ENCODE measurements around the gene CCDC12. TPM values are rescaled to one million over a fixed set of nuclear protein-coding genes. Genes with fewer than 3 reads are reported as not detected.

Gene CCDC12
- total RNA-seq, 4 donors from 2014 or later = 56.1 to 86.8 (median 81.6) TPM

DNA sequence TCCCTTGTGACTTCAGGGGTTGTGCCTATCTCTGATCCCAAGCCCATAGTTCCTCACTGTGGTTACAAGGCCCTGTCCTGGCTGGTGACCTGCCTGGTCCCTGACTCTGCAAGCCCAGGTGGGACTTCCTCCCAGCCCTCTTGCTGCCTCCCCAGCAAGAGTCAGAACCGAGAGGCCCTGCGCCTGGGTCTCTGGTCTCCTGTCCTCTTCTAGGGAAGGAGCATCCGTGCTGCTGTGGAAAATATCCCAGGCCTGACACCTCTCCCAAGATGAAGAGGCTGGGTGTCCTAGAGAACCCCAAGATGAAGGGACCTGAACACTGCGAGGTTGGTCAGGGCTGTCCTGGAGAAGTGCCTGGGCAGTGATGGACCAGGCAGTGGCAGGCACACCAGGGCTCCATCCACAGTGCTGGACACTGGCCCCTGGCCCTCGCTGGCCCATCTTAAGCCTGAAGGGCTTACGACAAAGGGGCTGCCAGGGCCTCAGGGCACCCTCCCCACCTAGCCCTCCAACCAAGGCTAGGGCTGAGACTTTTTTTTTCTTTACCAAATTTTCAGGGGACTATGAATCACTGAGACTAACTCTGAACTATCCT is 66.3 kb downstream of the CCDC12 start:
- TF ChIP-seq EP300 (IDR thresholded peaks at IDR 0.05) (no peak), POLR2AphosphoS5 (IDR thresholded peaks at IDR 0.05) (no peak), POLR2A (IDR thresholded peaks at IDR 0.05) (no peak)
- TF ChIP-seq, protein P1, sequence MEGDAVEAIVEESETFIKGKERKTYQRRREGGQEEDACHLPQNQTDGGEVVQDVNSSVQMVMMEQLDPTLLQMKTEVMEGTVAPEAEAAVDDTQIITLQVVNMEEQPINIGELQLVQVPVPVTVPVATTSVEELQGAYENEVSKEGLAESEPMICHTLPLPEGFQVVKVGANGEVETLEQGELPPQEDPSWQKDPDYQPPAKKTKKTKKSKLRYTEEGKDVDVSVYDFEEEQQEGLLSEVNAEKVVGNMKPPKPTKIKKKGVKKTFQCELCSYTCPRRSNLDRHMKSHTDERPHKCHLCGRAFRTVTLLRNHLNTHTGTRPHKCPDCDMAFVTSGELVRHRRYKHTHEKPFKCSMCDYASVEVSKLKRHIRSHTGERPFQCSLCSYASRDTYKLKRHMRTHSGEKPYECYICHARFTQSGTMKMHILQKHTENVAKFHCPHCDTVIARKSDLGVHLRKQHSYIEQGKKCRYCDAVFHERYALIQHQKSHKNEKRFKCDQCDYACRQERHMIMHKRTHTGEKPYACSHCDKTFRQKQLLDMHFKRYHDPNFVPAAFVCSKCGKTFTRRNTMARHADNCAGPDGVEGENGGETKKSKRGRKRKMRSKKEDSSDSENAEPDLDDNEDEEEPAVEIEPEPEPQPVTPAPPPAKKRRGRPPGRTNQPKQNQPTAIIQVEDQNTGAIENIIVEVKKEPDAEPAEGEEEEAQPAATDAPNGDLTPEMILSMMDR (IDR thresholded peaks at IDR 0.05) = no peak
- Histone ChIP-seq H3K4me1 (peaks cover 23% of the 10 kb centered on the region), H3K27me3 (no peaks in the 10 kb centered on the region), H3K4me3 (no peak overlapping the region), H3K36me3 (no peaks in the 10 kb centered on the region), H3K27ac (no peak overlapping the region), H3K9me3 (no peaks in the 10 kb centered on the region)
- DNase-seq (ENCODE audit: low spot score in 2 of 2) = peak in 1 of 2 donors; percentile 60
- WGBS = 83% methylated on average over 2 of the region's 6 CpGs

DNA sequence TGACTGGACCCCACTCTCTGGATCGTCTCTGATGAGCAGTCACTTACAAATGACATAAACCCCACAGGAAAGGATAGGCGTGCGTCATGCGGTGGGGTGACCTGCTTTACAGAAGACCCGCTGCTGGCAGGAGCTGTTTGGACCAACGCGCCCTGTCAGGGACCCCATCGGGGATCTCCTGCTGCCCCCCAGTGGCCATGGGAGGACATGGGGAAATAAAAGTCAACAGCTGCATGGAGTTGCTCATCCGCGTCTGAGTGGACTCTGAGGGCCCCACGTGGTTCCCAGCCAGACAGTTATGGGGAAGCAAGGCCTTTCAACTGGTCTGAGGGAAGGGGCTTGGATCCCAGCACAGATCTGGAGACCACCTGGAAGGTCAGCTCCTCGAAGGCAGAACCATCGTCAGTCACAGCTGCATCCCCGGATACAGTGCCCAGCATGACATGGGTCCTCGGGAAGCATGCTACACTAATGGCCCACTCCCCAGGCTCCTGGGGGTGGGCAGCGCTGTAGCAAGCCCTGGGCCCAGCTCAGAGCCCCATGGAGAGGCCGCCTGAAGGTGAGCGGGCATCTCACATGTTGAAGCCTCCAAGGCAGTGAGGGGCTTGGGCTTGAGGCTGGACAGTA is 66.9 kb downstream of the CCDC12 start:
- TF ChIP-seq EP300 (IDR thresholded peaks at IDR 0.05) = no peak
- no peak for TF ChIP-seq POLR2AphosphoS5 (IDR thresholded peaks at IDR 0.05)
- no peak for TF ChIP-seq POLR2A (IDR thresholded peaks at IDR 0.05)
- TF ChIP-seq, protein P1 (IDR thresholded peaks at IDR 0.05) = peak; percentile 82 to 85
- peak; percentile 92 to 93 for DNase-seq (ENCODE audit: low spot score in 2 of 2)
- no peaks in the 10 kb centered on the region for H3K9me3 ChIP-seq
- H3K27me3 ChIP-seq = no peaks in the 10 kb centered on the region
- peaks cover 23% of the 10 kb centered on the region for H3K4me1 ChIP-seq
- H3K36me3 ChIP-seq = no peaks in the 10 kb centered on the region
- 8% methylated on average over 15 of the region's 18 CpGs for WGBS
- H3K27ac ChIP-seq = no peak overlapping the region
- H3K4me3 ChIP-seq = no peak overlapping the region

DNA sequence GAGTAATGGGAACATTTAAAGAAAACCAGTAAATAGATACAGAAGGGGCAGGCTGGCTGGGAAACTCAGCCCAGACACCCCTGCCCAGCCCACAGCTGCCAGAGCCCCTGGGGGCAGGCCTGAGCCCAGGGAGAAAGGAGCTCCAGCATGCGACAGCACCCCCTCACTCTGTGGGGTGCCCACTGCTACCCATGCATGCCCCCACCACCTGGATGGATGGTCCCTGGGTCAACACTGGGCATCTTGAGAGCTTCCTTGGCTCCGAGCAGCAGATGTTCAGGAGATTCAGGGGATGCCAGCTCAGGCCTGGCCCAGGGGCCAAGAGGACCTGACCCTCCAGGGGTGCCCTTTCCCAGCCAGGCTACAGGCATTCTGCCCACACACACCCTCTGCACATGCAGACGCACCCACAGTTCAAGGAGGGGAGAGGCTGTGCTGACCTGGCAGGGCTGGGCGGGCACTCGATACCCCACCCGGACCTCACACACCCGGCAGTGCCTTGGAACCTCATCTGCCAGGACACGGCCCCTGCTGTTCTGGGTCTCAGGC is 67.5 kb downstream of the CCDC12 start:
- H3K9me3 ChIP-seq = no peaks in the 10 kb centered on the region
- peak in 1 of 2 donors; percentile 66 for DNase-seq (ENCODE audit: low spot score in 2 of 2)
- no peak overlapping the region for H3K27ac ChIP-seq
- no peaks in the 10 kb centered on the region for H3K27me3 ChIP-seq
- WGBS = 21% methylated on average over 6 of the region's 8 CpGs
- peaks cover 23% of the 10 kb centered on the region for H3K4me1 ChIP-seq
- TF ChIP-seq POLR2AphosphoS5 (IDR thresholded peaks at IDR 0.05) (no peak), POLR2A (IDR thresholded peaks at IDR 0.05) (no peak), EP300 (IDR thresholded peaks at IDR 0.05) (no peak)
- TF ChIP-seq, protein P1 (IDR thresholded peaks at IDR 0.05) = no peak
- H3K36me3 ChIP-seq = no peaks in the 10 kb centered on the region
- no peak overlapping the region for H3K4me3 ChIP-seq

DNA sequence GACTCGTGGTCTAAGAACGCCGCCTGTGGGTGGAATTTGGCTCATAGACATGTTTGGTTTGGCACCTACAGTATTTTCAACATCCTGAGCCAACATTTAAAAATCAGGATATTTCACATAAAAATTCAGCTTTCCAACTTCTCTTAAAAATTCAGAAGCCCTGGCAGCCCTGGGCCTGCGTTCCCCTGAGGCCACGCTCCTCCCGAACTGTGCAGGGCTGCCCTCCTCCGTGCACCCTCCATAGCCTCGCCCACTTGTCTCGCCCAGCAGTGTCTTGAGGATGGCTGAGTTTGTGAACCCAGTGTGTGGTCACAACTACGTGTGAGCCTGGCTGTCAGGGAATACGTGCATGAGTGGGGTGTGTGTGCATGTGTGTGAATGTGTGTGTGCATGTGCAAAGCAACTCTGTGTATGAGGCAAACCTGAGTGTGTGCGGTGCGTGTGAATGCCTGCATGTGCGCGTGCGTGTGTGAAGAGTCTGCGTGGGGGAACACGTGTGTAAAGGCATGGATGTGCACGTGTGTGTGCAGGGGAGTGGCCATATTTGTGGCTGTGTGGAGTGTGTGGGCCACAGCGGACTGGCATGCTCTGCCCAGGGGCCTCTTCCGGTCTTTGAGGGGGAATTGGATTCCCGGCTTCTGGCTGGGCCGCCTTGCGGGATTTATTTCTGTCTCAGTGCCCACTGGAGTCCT is 68.1 kb downstream of the CCDC12 start:
- TF ChIP-seq POLR2A (IDR thresholded peaks at IDR 0.05) = no peak
- no peak for TF ChIP-seq EP300 (IDR thresholded peaks at IDR 0.05)
- TF ChIP-seq POLR2AphosphoS5 (IDR thresholded peaks at IDR 0.05) = no peak
- TF ChIP-seq, protein P1 (IDR thresholded peaks at IDR 0.05) = no peak
- H3K36me3 ChIP-seq = no peaks in the 10 kb centered on the region
- no peaks in the 10 kb centered on the region for H3K27me3 ChIP-seq
- no peak overlapping the region for H3K27ac ChIP-seq
- 39% methylated on average over 24 of the region's 24 CpGs for WGBS
- no peak overlapping the region for H3K4me3 ChIP-seq
- H3K9me3 ChIP-seq = no peaks in the 10 kb centered on the region
- DNase-seq (ENCODE audit: low spot score in 2 of 2) = peak in 1 of 2 donors; percentile 62
- H3K4me1 ChIP-seq = peaks cover 25% of the 10 kb centered on the region

DNA sequence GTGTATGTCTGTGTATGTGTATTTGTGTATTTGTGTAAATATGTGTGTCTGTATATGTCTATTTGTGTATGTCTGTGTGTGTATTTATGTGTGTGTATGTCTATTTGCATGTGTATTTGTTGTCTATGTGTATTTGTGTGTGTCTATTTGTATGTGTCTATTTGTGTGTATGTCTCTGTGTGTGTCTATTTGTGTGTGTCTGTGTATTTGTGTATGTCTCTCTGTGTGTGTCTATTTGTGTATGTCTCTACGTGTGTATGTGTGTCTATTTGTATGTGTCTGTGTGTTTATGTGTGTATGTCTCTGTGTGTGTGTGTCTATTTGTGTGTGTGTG is 68.6 kb downstream of the CCDC12 start:
- no peaks in the 10 kb centered on the region for H3K9me3 ChIP-seq
- H3K27me3 ChIP-seq = no peaks in the 10 kb centered on the region
- H3K4me1 ChIP-seq = peaks cover 25% of the 10 kb centered on the region
- no peak for DNase-seq (ENCODE audit: low spot score in 2 of 2)
- TF ChIP-seq POLR2AphosphoS5 (IDR thresholded peaks at IDR 0.05) (no peak), POLR2A (IDR thresholded peaks at IDR 0.05) (no peak), EP300 (IDR thresholded peaks at IDR 0.05) (no peak)
- TF ChIP-seq, protein P1 (IDR thresholded peaks at IDR 0.05) = no peak
- no peak overlapping the region for H3K27ac ChIP-seq
- no peak overlapping the region for H3K4me3 ChIP-seq
- 4% methylated on average over 1 of the region's 1 CpG for WGBS
- H3K36me3 ChIP-seq = no peaks in the 10 kb centered on the region

Measured in suprapubic skin (tissue), 4 donors.